C4-2B (cell line): ENCODE measurements around the gene LCP1.

Source experiments
- CTCF ChIP-seq: fragments of 450-650 bp; conservative IDR thresholded peaks from 2 replicates; pipeline ENCODE4 v1.5.1; 2017; ENCODE audit warnings: mild to moderate bottlenecking
- ZFX ChIP-seq: fragments of 450-650 bp; IDR thresholded peaks from 2 replicates; pipeline ENCODE4 v1.6.1; 2017

DNA sequence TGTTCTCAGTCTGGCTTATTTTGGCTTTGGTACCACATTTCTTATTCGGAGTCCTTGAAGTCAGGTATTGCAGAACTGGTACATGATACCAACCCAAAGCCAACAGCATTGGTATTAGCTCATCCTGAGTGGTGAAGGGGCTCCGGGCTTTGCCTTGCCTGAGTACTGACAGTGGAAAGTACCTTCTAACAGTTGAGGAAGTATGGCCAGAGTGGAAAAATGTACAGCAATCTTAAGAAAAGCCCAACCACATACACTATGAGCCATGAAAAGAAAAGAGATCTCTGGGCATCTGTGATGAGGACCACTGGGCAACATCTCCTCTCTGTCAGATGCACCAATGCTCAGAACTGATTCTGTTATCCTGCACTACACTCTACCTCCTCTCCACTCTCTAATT is 8.3 kb downstream of the LCP1 start:
- TF ChIP-seq CTCF (no peak), ZFX (no peak)
